Neural progenitor cell (in vitro differentiated cells): ENCODE measurements around the gene SRGAP2B. TPM values are rescaled to one million over a fixed set of nuclear protein-coding genes. Genes with fewer than 3 reads are reported as not detected.
"Not testable (repeated sequence)": the region's sequence is repeated elsewhere in the genome, so short reads cannot be mapped to it uniquely, and the experiment has no call there.

ENCODE experiments used
- DNase-seq: peaks from one replicate; pipeline ENCODE4 v3.0.0-alpha.2; 2016; ENCODE audit warnings: low spot score
- H2AFZ ChIP-seq: fragments of 200-600 bp; sonication (generic); replicated peaks from 2 replicates; pipeline ENCODE4 v1.6.1; 2016; ENCODE audit warnings: antibody characterized with exemption
- H3F3A ChIP-seq: fragments of 200-600 bp; sonication (generic); 2 replicates; pipeline ENCODE4 v1.6.1; 2016; ENCODE audit warnings: antibody characterized with exemption, low read depth
- H3K27ac ChIP-seq: fragments of 200-600 bp; sonication (generic); 2 replicates; pipeline ENCODE4 v1.5.1; 2016; ENCODE audit warnings: mild to moderate bottlenecking
- H3K27me3 ChIP-seq: fragments of 200-600 bp; sonication (generic); 2 replicates; pipeline ENCODE4 v1.6.1; 2016; ENCODE audit warnings: mild to moderate bottlenecking, moderate library complexity
- H3K36me3 ChIP-seq: fragments of 200-600 bp; sonication (generic); 2 replicates; pipeline ENCODE4 v1.5.1; 2016
- H3K4me1 ChIP-seq: fragments of 200-600 bp; sonication (generic); 2 replicates; pipeline ENCODE4 v1.6.1; 2016; ENCODE audit warnings: mixed run types
- H3K4me2 ChIP-seq: fragments of 200-600 bp; sonication (generic); 2 replicates; pipeline ENCODE4 v1.6.1; 2016
- H3K4me3 ChIP-seq: fragments of 200-600 bp; sonication (generic); 2 replicates; pipeline ENCODE4 v1.5.1; 2016
- H3K79me2 ChIP-seq: fragments of 200-600 bp; sonication (generic); 2 replicates; pipeline ENCODE4 v1.6.1; 2016; ENCODE audit warnings: low read depth
- H3K9ac ChIP-seq: fragments of 200-600 bp; sonication (generic); 2 replicates; pipeline ENCODE4 v1.6.1; 2016
- H3K9me3 ChIP-seq: fragments of 200-600 bp; sonication (generic); 2 replicates; pipeline ENCODE4 v1.5.1; 2016; ENCODE audit warnings: low read depth
- H4K20me1 ChIP-seq: fragments of 200-600 bp; sonication (generic); 2 replicates; pipeline ENCODE4 v1.6.1; 2016; ENCODE audit warnings: low read depth
- H3K27ac Mint-ChIP-seq: 3 replicates; pipeline ENCODE4 v1.8.0; 2021; ENCODE audit warnings: mixed read lengths
- H3K27me3 Mint-ChIP-seq: 2 replicates; pipeline ENCODE4 v1.8.0; 2022; ENCODE audit warnings: low read depth, mild to moderate bottlenecking, inconsistent platforms, moderate library complexity, mixed read lengths; ENCODE audit not compliant: insufficient read depth
- H3K36me3 Mint-ChIP-seq: 3 replicates; pipeline ENCODE4 v1.8.0; 2021; ENCODE audit warnings: mixed read lengths
- H3K4me1 Mint-ChIP-seq: 3 replicates; pipeline ENCODE4 v1.8.0; 2021; ENCODE audit warnings: mixed read lengths
- H3K4me3 Mint-ChIP-seq: 3 replicates; pipeline ENCODE4 v1.8.0; 2021; ENCODE audit warnings: mild to moderate bottlenecking, moderate library complexity, mixed read lengths
- H3K9me3 Mint-ChIP-seq: 3 replicates; pipeline ENCODE4 v1.8.0; 2020; ENCODE audit warnings: mixed read lengths
- total RNA-seq: library from RNA; depleted of rRNA; stranded (reverse); fragments of >200 nt; gene quantifications from 2 replicates; pipeline ENCODE4 v1.2.3, GENCODE V29; 2015; ENCODE audit warnings: low replicate concordance

Gene SRGAP2B
- total RNA-seq, 1 donor from 2014 or later = 19.1 TPM

DNA sequence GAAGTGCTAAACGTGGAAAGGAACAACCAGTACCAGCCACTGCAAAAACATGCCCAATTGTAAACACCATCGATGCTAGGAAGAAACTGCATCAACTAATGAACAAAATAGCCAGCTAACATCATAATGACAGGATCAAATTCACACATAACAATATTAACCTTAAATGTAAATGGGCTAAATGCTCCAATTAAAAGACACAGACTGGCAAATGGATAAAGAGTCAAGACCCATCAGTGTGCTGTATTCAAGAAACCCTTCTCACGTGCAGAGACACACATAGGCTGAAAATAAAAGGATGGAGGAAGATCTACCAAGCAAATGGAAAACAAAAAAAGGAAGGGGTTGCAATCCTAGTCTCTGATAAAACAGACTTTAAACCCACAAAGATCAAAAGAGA, 128.6 kb downstream of the SRGAP2B start:
- not testable (repeated sequence) for H3K27me3 ChIP-seq, H3K9me3 Mint-ChIP-seq, H3K27ac ChIP-seq, H3K4me3 Mint-ChIP-seq, H3K4me1 Mint-ChIP-seq, H3K4me2 ChIP-seq, H3K27ac Mint-ChIP-seq, H3K4me3 ChIP-seq, H3K9ac ChIP-seq, H3K4me1 ChIP-seq, H3F3A ChIP-seq, H3K27me3 Mint-ChIP-seq, H4K20me1 ChIP-seq, H3K36me3 Mint-ChIP-seq, DNase-seq, H2AFZ ChIP-seq, H3K9me3 ChIP-seq, H3K36me3 ChIP-seq, H3K79me2 ChIP-seq

DNA sequence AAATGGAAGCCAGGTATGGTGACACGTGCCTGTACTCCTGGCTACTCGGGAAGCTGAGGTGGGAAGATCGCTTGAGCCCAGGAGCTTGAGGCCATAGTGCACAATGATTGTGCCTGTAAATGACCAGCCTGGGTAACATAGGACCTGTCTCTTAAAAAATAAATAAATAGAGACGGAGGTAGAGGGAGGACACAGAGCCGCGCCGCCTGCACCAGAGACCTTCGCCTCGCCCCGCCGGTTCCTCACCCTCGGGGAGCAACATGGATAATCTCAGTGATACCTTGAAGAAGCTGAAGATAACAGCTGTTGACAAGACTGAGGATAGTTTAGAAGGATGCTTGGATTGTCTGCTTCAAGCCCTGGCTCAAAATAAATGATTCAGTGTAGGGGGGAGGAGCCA, 130.4 kb downstream of the SRGAP2B start:
- H3K27me3 ChIP-seq, H3K4me1 ChIP-seq, H3K9me3 Mint-ChIP-seq, H2AFZ ChIP-seq, H4K20me1 ChIP-seq, H3K79me2 ChIP-seq, H3F3A ChIP-seq, H3K9me3 ChIP-seq, DNase-seq, H3K4me1 Mint-ChIP-seq, H3K27ac ChIP-seq, H3K4me2 ChIP-seq, H3K36me3 Mint-ChIP-seq, H3K36me3 ChIP-seq, H3K4me3 ChIP-seq, H3K9ac ChIP-seq, H3K4me3 Mint-ChIP-seq, H3K27ac Mint-ChIP-seq, H3K27me3 Mint-ChIP-seq: not testable (repeated sequence)

GRCh38 chr1:144964186-144964585, 130.9 kb downstream of the SRGAP2B start:
- not testable (repeated sequence) for H3K4me1 Mint-ChIP-seq, H3K27me3 Mint-ChIP-seq, H3K36me3 Mint-ChIP-seq

DNA sequence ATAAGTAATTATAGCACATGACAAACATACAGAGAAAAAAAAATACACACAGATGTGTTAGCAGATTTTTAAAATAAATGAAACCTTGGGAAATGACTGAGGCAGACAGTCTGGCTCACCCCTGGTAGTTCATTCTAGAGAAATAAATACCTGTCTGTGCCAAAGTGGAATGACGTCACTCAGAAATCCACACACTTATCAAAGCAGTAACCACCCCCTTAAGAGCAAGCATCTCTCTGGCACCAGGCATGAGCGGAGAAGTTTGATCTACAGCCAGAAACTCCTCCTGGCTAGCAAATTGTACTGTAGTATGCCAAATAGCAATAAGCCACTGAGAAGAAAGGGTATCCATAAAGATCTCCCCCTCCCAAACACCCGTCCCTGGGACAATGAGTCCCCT, 131.6 kb downstream of the SRGAP2B start:
- H3K4me1 ChIP-seq, DNase-seq, H3K27me3 Mint-ChIP-seq, H3K9me3 Mint-ChIP-seq, H3K9ac ChIP-seq, H3F3A ChIP-seq, H3K27me3 ChIP-seq, H3K36me3 ChIP-seq, H3K4me1 Mint-ChIP-seq, H3K9me3 ChIP-seq, H3K4me2 ChIP-seq, H2AFZ ChIP-seq, H3K79me2 ChIP-seq, H3K36me3 Mint-ChIP-seq, H3K4me3 Mint-ChIP-seq, H3K4me3 ChIP-seq, H4K20me1 ChIP-seq, H3K27ac ChIP-seq, H3K27ac Mint-ChIP-seq: not testable (repeated sequence)

More at GRCh38 chr1:144964186-144964585, 130.9 kb downstream of the SRGAP2B start:
- not testable (repeated sequence) for H3K27me3 ChIP-seq, H3K4me3 ChIP-seq, H3K4me3 Mint-ChIP-seq, H3K9ac ChIP-seq, H2AFZ ChIP-seq, H3K79me2 ChIP-seq, H3K9me3 Mint-ChIP-seq, H3K4me1 ChIP-seq, H3K27ac ChIP-seq, DNase-seq, H3K36me3 ChIP-seq, H3K4me2 ChIP-seq, H3K27ac Mint-ChIP-seq, H4K20me1 ChIP-seq, H3F3A ChIP-seq, H3K9me3 ChIP-seq

DNA sequence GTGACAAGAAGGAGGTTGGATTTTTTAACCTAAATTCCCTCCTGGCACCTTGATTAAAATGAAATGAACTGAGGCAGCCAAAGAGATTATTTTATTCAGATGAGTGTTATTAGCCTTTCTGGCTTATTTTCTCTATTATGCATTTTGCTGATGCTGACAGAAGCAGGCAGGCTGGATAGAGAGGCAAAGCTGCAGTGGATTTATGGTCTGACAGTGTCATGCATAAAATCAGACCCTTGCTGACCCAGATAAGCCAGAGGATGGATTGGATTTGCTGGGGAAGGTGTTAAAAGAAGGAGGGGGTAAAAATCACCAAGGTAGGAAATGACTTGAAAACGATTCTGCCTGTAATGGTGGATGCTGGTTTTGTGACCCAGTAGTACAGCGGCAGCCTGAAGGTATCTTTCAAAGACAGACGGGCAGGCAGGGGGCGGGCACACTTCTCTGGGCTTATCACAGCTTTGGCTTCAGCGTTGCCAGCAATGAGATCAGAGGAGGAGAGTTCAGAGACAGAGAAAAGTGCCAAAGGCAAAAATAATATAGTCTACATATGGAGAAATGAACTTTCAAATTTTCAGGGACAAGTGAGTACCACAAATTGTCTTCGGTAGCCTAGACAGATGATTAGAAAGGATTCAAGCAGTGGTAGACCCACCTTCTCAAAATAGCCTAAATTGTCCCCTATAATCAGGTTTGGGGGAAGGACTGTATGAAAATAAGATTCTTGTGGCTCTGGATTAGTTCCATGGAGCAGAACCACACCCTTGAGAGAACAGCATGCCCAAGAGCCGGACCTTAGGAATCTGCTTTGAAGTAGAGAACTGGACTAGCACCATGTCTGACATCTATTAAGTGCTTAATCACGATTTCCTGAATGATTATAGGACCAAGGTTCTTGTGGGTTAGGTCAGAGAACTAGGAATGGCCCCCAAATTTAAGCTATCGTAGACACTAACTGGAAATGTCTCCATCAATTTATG, 133.2 kb downstream of the SRGAP2B start:
- not testable (repeated sequence) for H3K27ac ChIP-seq, DNase-seq, H3K4me3 ChIP-seq, H3K9me3 ChIP-seq, H3K4me1 ChIP-seq, H4K20me1 ChIP-seq, H3K27ac Mint-ChIP-seq, H3K4me3 Mint-ChIP-seq, H3K36me3 ChIP-seq, H3F3A ChIP-seq, H3K4me2 ChIP-seq, H3K27me3 Mint-ChIP-seq, H3K36me3 Mint-ChIP-seq, H3K27me3 ChIP-seq, H3K9ac ChIP-seq, H3K4me1 Mint-ChIP-seq, H2AFZ ChIP-seq, H3K9me3 Mint-ChIP-seq, H3K79me2 ChIP-seq

- not testable (repeated sequence) for H3K27ac ChIP-seq, DNase-seq, H4K20me1 ChIP-seq, H3K27me3 Mint-ChIP-seq, H3K27ac Mint-ChIP-seq, H3K9me3 Mint-ChIP-seq, H3K4me3 ChIP-seq, H3K79me2 ChIP-seq, H3K36me3 ChIP-seq, H3K9me3 ChIP-seq, H3K4me2 ChIP-seq, H2AFZ ChIP-seq, H3K27me3 ChIP-seq, H3F3A ChIP-seq, H3K4me1 Mint-ChIP-seq, H3K4me1 ChIP-seq, H3K36me3 Mint-ChIP-seq, H3K9ac ChIP-seq, H3K4me3 Mint-ChIP-seq
These were observed 134.1 kb downstream of the SRGAP2B start for GRCh38 chr1:144960929-144961488.

DNA sequence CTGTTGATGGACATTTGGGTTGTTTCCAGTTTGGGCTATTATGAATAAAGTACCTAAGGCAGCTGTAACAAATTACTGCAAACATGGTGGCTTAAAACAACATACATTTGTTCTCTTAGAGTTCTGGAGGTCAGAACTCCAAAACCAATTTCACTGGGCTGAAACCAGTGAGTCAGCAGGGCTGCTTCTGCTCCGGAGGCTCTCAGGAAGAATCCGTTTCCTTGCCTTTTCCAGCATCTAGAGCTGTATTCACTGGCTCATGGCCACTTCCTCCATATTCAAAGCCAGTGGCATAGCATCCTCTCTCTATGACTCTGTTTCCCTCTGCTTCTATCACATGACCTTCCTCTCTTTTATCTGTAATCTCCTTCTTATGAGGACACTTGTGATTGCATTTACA, 146.7 kb downstream of the SRGAP2B start:
- not testable (repeated sequence) for H3K9me3 ChIP-seq, H3K36me3 Mint-ChIP-seq, H3K27me3 ChIP-seq, H3K4me3 ChIP-seq, H3F3A ChIP-seq, H3K4me3 Mint-ChIP-seq, H3K4me1 ChIP-seq, H3K27me3 Mint-ChIP-seq, H3K27ac ChIP-seq, H3K4me2 ChIP-seq, H3K9me3 Mint-ChIP-seq, H4K20me1 ChIP-seq, H3K79me2 ChIP-seq, H3K4me1 Mint-ChIP-seq, H3K27ac Mint-ChIP-seq, DNase-seq, H3K9ac ChIP-seq, H2AFZ ChIP-seq, H3K36me3 ChIP-seq

DNA sequence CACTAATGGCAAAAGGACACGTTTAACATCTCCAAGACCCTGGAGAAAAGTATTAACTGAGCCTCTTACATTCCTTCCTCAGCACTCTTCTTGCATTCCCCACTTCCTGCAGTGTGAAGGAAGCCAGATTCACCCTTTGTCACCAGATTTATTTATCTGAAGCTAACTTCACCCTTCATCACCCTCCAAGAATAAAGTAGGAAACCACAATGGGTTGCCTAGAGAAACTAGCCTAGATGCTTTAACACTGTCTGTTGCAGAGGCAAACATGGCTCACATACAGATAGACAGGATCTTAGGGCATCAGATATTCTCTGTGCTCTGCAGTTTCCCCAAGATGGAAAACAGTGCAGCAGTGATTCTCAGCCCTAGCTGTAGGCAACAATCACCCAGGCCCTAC, 147.6 kb downstream of the SRGAP2B start:
- not testable (repeated sequence) for H3K36me3 ChIP-seq, H3K4me3 Mint-ChIP-seq, H4K20me1 ChIP-seq, H2AFZ ChIP-seq, H3K27ac ChIP-seq, H3K4me1 ChIP-seq, H3K27ac Mint-ChIP-seq, H3K9me3 ChIP-seq, H3K9me3 Mint-ChIP-seq, H3K9ac ChIP-seq, H3K4me2 ChIP-seq, H3K36me3 Mint-ChIP-seq, H3K4me1 Mint-ChIP-seq, DNase-seq, H3K27me3 ChIP-seq, H3F3A ChIP-seq, H3K27me3 Mint-ChIP-seq, H3K79me2 ChIP-seq, H3K4me3 ChIP-seq
